A549 treated with dexamethasone at 1 μM for 4 hours (cell line): Measurements from ENCODE around the gene CELSR2. TPM values are rescaled to one million over a fixed set of nuclear protein-coding genes. Genes with fewer than 3 reads are reported as not detected.

Source experiments
- total RNA-seq: library from RNA; stranded (reverse); fragments of 200-300 nt; extraction: Qiagen RNA extraction; gene quantifications from 5 replicates; pipeline ENCODE4 v1.2.3, GENCODE V29; 2022

CELSR2 gene
- total RNA-seq: 2.9 to 5.6 TPM (median 5.2 TPM) in 5 replicates

GRCh38 chr1:109248797-109249629 lies at the start of gene CELSR2:
TSS of gene CELSR2 (plus strand) at chr1:109249539. CDS start at chr1:109250080, 541 bp downstream.

GRCh38 chr1:109213824-109214693 lies 35.3 kb upstream of the CELSR2 start, which contains the start of gene SARS1:
TSS of gene SARS1 (plus strand) at chr1:109213918. CDS start at chr1:109213993, 75 bp downstream.

GRCh38 chr1:109282952-109283747 lies 33.8 kb downstream of the CELSR2 start, which contains the start of gene PSRC1:
TSS of gene PSRC1 (minus strand) at chr1:109283145.

GRCh38 chr1:109306832-109307273 lies 57.5 kb downstream of the CELSR2 start, which contains the start of gene MYBPHL:
TSS of gene MYBPHL (minus strand) at chr1:109307011. CDS start at chr1:109306991, 20 bp downstream.

Other genes with a start within 250 kb of the CELSR2 start
- 6.9 to 10.0 TPM (median 8.5 TPM) in 5 replicates for gene WDR47, start 207.4 kb upstream of the CELSR2 start, total RNA-seq
- 25.3 to 35.0 TPM (median 29.9 TPM) in 5 replicates for gene TAF13, start 173.5 kb upstream of the CELSR2 start, total RNA-seq
- gene TMEM167B, start 158.8 kb upstream of the CELSR2 start, total RNA-seq: 8.1 to 11.2 TPM (median 9.6 TPM) in 5 replicates
- 0.26 to 0.75 TPM (median 0.33 TPM) in 5 replicates for gene ELAPOR1, start 135.4 kb upstream of the CELSR2 start, total RNA-seq
- 95.3 to 100 TPM (median 97.7 TPM) in 5 replicates for gene SARS1, start 35.6 kb upstream of the CELSR2 start, total RNA-seq
- gene PSRC1, start 33.6 kb downstream of the CELSR2 start, total RNA-seq: 16.6 to 22.7 TPM (median 20.9 TPM) in 5 replicates
- gene MYBPHL, start 57.5 kb downstream of the CELSR2 start, total RNA-seq: 0.09 to 0.12 TPM in 2 of 5 replicates, not detected in the others
- 4.4 to 5.4 TPM (median 5.1 TPM) in 5 replicates for gene SORT1, start 148.4 kb downstream of the CELSR2 start, total RNA-seq
- 86.2 to 112 TPM (median 87.9 TPM) in 5 replicates for gene PSMA5, start 176.9 kb downstream of the CELSR2 start, total RNA-seq
- gene SYPL2, start 217.0 kb downstream of the CELSR2 start, total RNA-seq: 0.09 to 0.17 TPM (median 0.11 TPM) in 5 replicates
- 1.4 to 2.4 TPM (median 2.1 TPM) in 5 replicates for gene ATXN7L2, start 234.4 kb downstream of the CELSR2 start, total RNA-seq
- 3.8 to 5.1 TPM (median 4.5 TPM) in 5 replicates for gene CYB561D1, start 244.6 kb downstream of the CELSR2 start, total RNA-seq